Myocyte (in vitro differentiated cells): ENCODE results near the gene NKD2. TPM values are rescaled to one million over a fixed set of nuclear protein-coding genes. Genes with fewer than 3 reads are reported as not detected.
"Not testable (repeated sequence)": the region's sequence is repeated elsewhere in the genome, so short reads cannot be mapped to it uniquely, and the experiment has no call there.

Source experiments
- DNase-seq: peaks from one replicate; pipeline ENCODE4 v3.0.0-alpha.2; 2012; ENCODE audit warnings: low read depth
- total RNA-seq: library from RNA; depleted of rRNA; stranded (reverse); fragments of >200 nt; gene quantifications from 2 replicates; pipeline ENCODE4 v1.2.3, GENCODE V29; 2014

NKD2 gene
- total RNA-seq, 1 donor from 2014 or later: not detected

DNA sequence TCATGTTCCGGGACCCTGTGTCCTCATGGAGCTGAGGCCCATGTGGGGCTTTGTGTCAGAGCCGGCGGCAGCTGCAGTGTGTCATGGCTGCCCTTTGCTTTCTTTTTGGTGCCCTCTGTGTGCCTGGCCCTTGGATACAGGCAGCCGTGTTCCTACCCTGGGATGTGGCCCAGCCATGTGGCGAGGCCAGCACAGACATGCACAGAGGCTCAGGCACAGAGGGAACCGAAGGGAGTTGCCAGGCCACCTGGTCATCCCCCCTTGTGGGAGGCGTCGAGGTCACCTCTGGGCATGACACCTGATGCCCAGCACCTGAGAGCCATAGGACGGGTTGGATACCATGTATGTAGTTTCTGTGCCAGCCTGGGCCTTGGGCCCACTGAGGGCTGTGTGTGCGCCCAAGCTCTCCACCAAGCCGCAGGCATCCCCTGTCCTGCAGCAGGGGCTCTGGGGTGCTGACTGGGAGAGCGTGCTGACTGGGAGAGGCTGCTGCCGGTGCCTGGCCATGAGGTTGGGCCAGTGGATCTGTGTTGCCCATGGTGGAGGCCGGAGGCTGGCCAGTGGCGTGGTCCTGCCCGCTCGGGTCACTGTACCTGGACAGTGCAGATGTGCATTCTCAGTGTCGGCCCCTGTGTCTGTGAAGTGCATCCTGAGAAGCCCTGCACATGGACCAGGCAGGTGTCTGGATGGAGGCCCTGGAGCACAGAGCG lies 4.8 kb downstream of the NKD2 start:
- peak; percentile 35 for DNase-seq

GRCh38 chr5:1013948-1014301 lies 5.3 kb downstream of the NKD2 start:
- no peak for DNase-seq

GRCh38 chr5:1014346-1014745 lies 5.7 kb downstream of the NKD2 start:
- DNase-seq: no peak

GRCh38 chr5:1014781-1015221 lies 6.2 kb downstream of the NKD2 start:
- DNase-seq: no peak

- no peak for DNase-seq
Measured at GRCh38 chr5:1015507-1015906, 6.9 kb downstream of the NKD2 start.

GRCh38 chr5:1016036-1016435 lies 7.4 kb downstream of the NKD2 start:
- no peak for DNase-seq

DNA sequence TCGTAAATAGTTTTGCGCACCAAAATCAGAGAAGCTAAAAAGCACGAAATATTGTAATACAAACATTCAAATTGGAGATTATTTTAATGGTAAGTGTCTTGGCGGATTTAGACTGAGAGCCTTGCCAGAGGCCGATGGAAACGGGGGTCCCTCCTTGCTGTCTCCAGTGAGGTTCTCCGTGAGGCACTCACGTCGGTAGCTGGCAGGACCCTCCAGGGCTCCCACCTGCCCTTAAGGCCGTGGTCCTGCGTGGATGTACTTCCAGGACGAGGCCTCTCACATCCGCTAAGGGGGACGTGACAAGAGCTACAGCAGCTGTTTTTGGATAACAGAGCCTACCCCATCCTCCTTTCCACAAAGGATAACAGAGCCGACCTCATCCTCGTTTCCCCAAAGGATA lies 7.9 kb downstream of the NKD2 start:
- DNase-seq: no peak

- no peak for DNase-seq
Measured at GRCh38 chr5:1017056-1017455, 8.5 kb downstream of the NKD2 start.

DNA sequence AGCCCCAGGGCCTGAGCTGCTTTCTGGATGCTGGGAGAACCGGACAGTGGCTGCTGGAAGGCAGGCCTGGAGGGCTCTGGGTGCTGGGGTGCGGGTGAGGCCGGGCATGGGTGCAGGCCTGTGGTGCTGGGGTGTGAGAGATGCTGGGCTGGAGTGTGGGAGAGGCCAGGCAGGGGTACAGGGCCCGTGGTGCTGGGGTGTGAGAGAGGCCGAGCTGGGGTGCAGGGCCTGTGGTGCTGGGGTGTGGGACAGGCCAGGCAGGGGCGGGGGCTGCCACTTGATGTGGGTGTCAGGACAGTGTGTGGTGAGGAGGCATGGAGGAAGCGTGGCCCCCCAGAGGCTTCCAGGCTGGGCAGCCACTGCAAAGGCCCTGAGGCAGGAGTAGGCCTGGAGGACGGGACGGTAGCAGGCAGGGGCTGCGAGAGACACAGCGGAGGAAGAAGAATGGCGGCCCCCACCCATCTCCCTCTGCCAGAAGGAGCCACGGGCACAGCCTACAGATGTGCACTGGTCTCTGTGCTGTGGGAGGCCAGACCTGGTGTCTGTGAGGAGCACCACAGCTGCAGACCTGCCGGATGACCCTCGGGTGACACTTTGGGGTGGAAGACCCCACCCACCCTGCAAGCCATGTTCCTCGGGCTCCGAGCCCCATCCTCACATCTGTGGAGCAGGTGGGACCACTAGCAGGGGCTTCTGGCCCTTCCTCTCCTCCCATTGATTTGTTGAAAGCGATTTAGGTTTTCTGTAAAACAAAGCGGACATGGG lies 9.3 kb downstream of the NKD2 start:
- DNase-seq: no peak

- DNase-seq: no peak
Measured at GRCh38 chr5:1018596-1018995, 10.0 kb downstream of the NKD2 start.

GRCh38 chr5:1019001-1019905 lies 10.7 kb downstream of the NKD2 start:
- DNase-seq: no peak

GRCh38 chr5:1020452-1020961 lies 11.9 kb downstream of the NKD2 start:
- DNase-seq: no peak

DNA sequence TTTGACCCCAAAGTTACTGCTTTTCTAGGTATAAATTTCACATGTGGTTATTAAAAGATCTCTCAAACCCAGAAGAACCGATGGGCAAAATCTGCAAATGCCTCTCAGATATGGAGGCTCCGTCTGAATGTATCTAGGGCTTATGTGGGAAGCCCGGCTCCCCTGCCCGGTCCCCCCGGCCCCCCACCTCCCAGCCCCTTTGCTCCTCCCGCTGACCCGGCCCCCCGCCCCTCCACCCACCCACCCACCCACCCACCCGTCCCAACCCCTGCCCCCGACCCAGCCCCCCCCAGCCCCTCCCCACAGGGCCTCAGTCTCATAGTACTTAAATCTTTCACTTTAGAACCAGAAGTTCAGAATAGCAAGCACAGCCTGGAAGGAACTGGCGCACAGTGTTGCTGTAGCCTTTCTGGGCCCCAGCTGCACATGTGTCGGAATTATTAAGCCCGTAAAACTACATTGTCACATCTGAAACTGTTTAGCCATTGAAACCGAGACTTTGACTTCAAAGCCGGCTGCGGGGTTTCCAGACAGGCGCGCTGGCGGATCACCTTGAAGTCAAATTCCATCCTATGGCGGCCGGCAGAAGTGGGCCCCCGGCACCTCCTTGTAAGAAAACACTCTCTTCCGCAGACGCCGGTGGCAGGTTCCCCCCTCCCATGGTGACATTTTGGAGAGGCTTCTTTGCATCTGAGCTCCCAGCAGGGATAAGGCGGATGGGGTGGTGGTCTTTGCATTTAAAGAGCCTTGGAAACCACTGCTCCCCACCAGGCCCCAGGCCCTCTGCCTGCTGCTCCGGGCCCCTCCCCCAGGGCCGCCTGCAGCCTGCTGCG lies 12.8 kb downstream of the NKD2 start:
- no peak for DNase-seq

DNA sequence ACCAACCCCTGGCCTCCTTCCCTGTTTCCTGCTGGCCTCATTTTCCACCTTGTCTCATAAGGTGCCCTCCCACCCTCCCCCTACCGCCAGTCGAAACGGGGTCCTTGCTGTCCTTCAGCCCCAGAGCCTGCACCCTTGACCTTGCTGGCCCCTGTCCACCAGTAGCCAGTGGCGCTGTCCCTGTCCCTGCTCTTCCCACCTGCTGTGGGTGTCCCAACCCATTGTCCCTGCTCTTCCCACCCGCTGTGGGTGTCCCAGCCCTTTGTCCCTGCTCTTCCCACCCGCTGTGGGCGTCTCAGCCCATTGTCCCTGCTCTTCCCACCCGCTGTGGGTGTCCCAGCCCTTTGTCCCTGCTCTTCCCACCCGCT lies 13.4 kb downstream of the NKD2 start:
- not testable (repeated sequence) for DNase-seq

- DNase-seq: no peak
Measured at GRCh38 chr5:1026700-1027621, 18.4 kb downstream of the NKD2 start.

- no peak for DNase-seq
Measured at GRCh38 chr5:1027631-1028441, 19.2 kb downstream of the NKD2 start.

DNA sequence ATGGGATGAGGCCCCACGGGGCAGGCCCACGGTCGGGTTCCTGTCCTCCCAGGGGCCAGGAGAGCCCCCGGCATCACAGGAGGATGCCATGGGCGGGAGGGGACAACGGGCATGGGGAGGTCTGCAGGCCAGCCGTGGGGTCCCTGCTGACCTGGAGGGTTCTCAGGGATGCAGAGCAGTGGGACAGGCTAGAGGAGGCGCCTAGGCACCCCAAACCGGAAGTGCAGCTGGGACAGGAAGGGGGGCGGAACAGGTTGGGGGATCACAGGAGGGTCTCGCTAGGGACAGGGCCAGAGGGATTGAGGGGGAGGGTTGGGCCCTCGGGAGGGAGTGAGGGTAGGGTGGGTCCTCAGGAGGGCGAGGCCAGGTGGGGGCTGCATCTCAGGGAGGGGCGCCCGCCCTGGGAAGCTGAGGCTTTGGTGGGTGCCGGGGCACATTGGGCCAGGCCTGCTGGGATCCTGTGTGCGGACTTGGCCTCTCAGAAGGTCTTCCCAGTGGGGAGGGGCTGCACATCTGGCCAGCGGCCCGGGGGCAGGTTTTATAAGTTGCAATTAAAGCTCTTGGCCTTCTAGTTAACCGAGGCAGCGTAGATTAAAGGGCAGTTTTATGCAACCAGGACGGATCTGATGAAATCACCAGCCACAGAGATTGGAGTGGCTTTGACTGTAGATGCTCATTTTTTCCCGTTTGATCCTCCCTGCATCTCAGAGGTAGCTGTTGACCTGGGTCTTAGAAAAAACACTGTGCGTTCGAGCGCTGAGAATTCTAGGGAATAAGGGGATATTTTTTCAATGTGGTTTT lies 20.1 kb downstream of the NKD2 start:
- no peak for DNase-seq
